Fibroblast of skin of left biceps (primary cell): ENCODE data around the gene LIM2.
A peak's percentile ranks its signal among the peaks of the same experiment; 100 is the strongest.
"Not testable (repeated sequence)": the region's sequence is repeated elsewhere in the genome, so short reads cannot be mapped to it uniquely, and the experiment has no call there.

Experiments
- DNase-seq, 2 experiments: peaks; one replicate each; pipeline ENCODE4 v3.0.0-alpha.2; 2013; ENCODE audit warnings: low read depth in 2 of 2

The LIM2 gene

GRCh38 chr19:51387924-51388389 is at the start of gene LIM2:
Gene LIM2 (minus strand): TSS chr19:51387974. CDS start chr19:51387443, 531 bp downstream.
- DNase-seq: no peak

GRCh38 chr19:51434456-51434855 is 46.7 kb upstream of the LIM2 start:
- DNase-seq: no peak

GRCh38 chr19:51433043-51433442 is 45.3 kb upstream of the LIM2 start:
- DNase-seq: no peak

- DNase-seq: no peak
These were observed 43.4 kb upstream of the LIM2 start for GRCh38 chr19:51431124-51431523.

GRCh38 chr19:51430221-51430620 is 42.4 kb upstream of the LIM2 start:
- no peak for DNase-seq

- DNase-seq: no peak
These were observed 39.4 kb upstream of the LIM2 start for GRCh38 chr19:51427201-51427600.

GRCh38 chr19:51422053-51422448 is 34.3 kb upstream of the LIM2 start:
- peak; percentile 10 to 13 for DNase-seq

GRCh38 chr19:51421229-51422052 is 33.7 kb upstream of the LIM2 start:
- DNase-seq: no peak

GRCh38 chr19:51420511-51420910 is 32.7 kb upstream of the LIM2 start:
- not testable (repeated sequence) for DNase-seq

- DNase-seq: no peak
These were observed 30.9 kb upstream of the LIM2 start for GRCh38 chr19:51418707-51419106.

GRCh38 chr19:51417810-51418157 is 30.0 kb upstream of the LIM2 start:
- DNase-seq: no peak

- DNase-seq: no peak
These were observed 29.5 kb upstream of the LIM2 start, which contains the start of gene SIGLEC10 for GRCh38 chr19:51417107-51417809. Gene SIGLEC10 (minus strand): TSS chr19:51417642. CDS start chr19:51417581, 61 bp downstream.

- not testable (repeated sequence) for DNase-seq
These were observed 28.6 kb upstream of the LIM2 start for GRCh38 chr19:51416422-51416821.

GRCh38 chr19:51415187-51415586 is 27.4 kb upstream of the LIM2 start:
- DNase-seq: no peak

GRCh38 chr19:51410950-51411748 is 23.4 kb upstream of the LIM2 start:
- no peak for DNase-seq

- no peak for DNase-seq
These were observed 19.8 kb upstream of the LIM2 start for GRCh38 chr19:51407511-51408131.

GRCh38 chr19:51402117-51402516 is 14.3 kb upstream of the LIM2 start:
- no peak for DNase-seq

- DNase-seq: not testable (repeated sequence)
These were observed 12.2 kb upstream of the LIM2 start for GRCh38 chr19:51399936-51400335.

- DNase-seq: no peak
These were observed 11.5 kb upstream of the LIM2 start for GRCh38 chr19:51399231-51399630.

- no peak for DNase-seq
These were observed 10.4 kb upstream of the LIM2 start for GRCh38 chr19:51398096-51398704.

- peak; percentile 15 to 21 for DNase-seq
These were observed 9.7 kb upstream of the LIM2 start for GRCh38 chr19:51397453-51397852.
